Tibial nerve (tissue), 4 donors: ENCODE data around the gene TTC14.

Experiments used
- EP300 ChIP-seq, 2 donors: sonication (generic); formaldehyde crosslinking; IDR thresholded peaks; one replicate each; pipeline ENCODE4 v1.6.1; 2017; ENCODE audit warnings: antibody characterized with exemption in 2 of 2, mild to moderate bottlenecking in 1 of 2
- POLR2A ChIP-seq, 2 donors: fragments of 450-650 bp; IDR thresholded peaks; one replicate each; pipeline ENCODE4 v1.6.1; 2017; ENCODE audit warnings: antibody characterized with exemption in 2 of 2, mild to moderate bottlenecking in 2 of 2, moderate library complexity in 2 of 2
- TF ChIP-seq, protein P1 (sequence below), 5 experiments: fragments of 200-600 bp in 3 of 5; fragments of 450-650 bp in 2 of 5; sonication (generic) in 3 of 5; IDR thresholded peaks; one replicate each; pipeline ENCODE4 v1.5.1; 2016 to 2019; ENCODE audit warnings: antibody characterized with exemption in 5 of 5, mild to moderate bottlenecking in 3 of 5, moderate library complexity in 2 of 5

DNA sequence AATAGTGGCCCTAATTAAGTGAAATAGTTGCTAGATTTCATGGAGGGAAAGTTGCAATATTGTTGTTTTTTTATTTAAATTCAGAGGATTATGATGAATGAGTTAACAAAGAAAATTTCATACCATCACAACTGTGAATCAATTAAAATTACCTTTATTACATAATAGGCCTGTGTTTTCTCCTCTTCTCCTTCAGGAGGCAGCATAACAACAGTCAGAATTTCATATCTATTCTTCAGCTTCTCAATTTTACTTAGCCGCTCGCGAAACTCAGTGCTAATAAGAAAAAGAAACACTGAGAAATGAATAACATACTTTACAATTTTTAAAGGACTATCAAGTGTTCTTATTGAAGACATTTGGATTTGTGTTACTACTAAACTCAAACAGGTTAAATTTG lies 29.4 kb downstream of the TTC14 start:
- TF ChIP-seq EP300 (IDR thresholded peaks at IDR 0.05), result no peak
- TF ChIP-seq, protein P1, sequence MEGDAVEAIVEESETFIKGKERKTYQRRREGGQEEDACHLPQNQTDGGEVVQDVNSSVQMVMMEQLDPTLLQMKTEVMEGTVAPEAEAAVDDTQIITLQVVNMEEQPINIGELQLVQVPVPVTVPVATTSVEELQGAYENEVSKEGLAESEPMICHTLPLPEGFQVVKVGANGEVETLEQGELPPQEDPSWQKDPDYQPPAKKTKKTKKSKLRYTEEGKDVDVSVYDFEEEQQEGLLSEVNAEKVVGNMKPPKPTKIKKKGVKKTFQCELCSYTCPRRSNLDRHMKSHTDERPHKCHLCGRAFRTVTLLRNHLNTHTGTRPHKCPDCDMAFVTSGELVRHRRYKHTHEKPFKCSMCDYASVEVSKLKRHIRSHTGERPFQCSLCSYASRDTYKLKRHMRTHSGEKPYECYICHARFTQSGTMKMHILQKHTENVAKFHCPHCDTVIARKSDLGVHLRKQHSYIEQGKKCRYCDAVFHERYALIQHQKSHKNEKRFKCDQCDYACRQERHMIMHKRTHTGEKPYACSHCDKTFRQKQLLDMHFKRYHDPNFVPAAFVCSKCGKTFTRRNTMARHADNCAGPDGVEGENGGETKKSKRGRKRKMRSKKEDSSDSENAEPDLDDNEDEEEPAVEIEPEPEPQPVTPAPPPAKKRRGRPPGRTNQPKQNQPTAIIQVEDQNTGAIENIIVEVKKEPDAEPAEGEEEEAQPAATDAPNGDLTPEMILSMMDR (IDR thresholded peaks at IDR 0.05), result no peak
- TF ChIP-seq POLR2A (IDR thresholded peaks at IDR 0.05), result no peak
